ENCODE data around the gene DDX47.
"Not testable (repeated sequence)": the region's sequence is repeated elsewhere in the genome, so short reads cannot be mapped to it uniquely, and the experiment has no call there.

The DDX47 gene

GRCh38 chr12:12845794-12846243 lies 32.7 kb downstream of the DDX47 start:
- H3K9me2 ChIP-seq (replicated peaks; ENCODE audit: control insufficient read depth, low read length): no peaks in the 10 kb centered on the region
- no peaks in the 10 kb centered on the region for H3F3A ChIP-seq (ENCODE audit: control insufficient read depth, insufficient read depth)
- TF ChIP-seq, protein P1, sequence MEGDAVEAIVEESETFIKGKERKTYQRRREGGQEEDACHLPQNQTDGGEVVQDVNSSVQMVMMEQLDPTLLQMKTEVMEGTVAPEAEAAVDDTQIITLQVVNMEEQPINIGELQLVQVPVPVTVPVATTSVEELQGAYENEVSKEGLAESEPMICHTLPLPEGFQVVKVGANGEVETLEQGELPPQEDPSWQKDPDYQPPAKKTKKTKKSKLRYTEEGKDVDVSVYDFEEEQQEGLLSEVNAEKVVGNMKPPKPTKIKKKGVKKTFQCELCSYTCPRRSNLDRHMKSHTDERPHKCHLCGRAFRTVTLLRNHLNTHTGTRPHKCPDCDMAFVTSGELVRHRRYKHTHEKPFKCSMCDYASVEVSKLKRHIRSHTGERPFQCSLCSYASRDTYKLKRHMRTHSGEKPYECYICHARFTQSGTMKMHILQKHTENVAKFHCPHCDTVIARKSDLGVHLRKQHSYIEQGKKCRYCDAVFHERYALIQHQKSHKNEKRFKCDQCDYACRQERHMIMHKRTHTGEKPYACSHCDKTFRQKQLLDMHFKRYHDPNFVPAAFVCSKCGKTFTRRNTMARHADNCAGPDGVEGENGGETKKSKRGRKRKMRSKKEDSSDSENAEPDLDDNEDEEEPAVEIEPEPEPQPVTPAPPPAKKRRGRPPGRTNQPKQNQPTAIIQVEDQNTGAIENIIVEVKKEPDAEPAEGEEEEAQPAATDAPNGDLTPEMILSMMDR (IDR thresholded peaks at IDR 0.05; ENCODE audit: low read depth, low read length, poor library complexity, severe bottlenecking): no peak
- TF ChIP-seq EZH2phosphoT487 (IDR thresholded peaks at IDR 0.05; ENCODE audit: borderline replicate concordance, low read length): no peak
- no peak overlapping the region for H3K4me2 ChIP-seq (ENCODE audit: low read length)
- H3K27ac ChIP-seq (ENCODE audit: low read depth, low read length): no peak overlapping the region
- H4K20me1 ChIP-seq (ENCODE audit: control insufficient read depth, insufficient read depth, low read depth, low read length): no peaks in the 10 kb centered on the region
- no peaks in the 10 kb centered on the region for H3K9me3 ChIP-seq (ENCODE audit: control insufficient read depth, insufficient read depth, low read length)
- no peaks in the 10 kb centered on the region for H3K27me3 ChIP-seq (ENCODE audit: control insufficient read depth, low read length)
- no peak overlapping the region for H3K4me3 ChIP-seq (ENCODE audit: low read length)
- H3K79me2 ChIP-seq (ENCODE audit: control insufficient read depth, low read length): no peaks in the 10 kb centered on the region
- H3K36me3 ChIP-seq (ENCODE audit: control insufficient read depth, low read length): no peaks in the 10 kb centered on the region
- H3K4me1 ChIP-seq (ENCODE audit: control insufficient read depth, low read length): peaks cover 4% of the 10 kb centered on the region; the same call in 1 of the 2 replicates

- not testable (repeated sequence) for H3K79me2 ChIP-seq (ENCODE audit: control insufficient read depth, low read length); H3K4me2 ChIP-seq (ENCODE audit: low read length); H3K9me2 ChIP-seq (replicated peaks; ENCODE audit: control insufficient read depth, low read length); H3K9me3 ChIP-seq (ENCODE audit: control insufficient read depth, insufficient read depth, low read length); H3K4me1 ChIP-seq (ENCODE audit: control insufficient read depth, low read length); H3K27me3 ChIP-seq (ENCODE audit: control insufficient read depth, low read length); H3K4me3 ChIP-seq (ENCODE audit: low read length); H3F3A ChIP-seq (ENCODE audit: control insufficient read depth, insufficient read depth); H3K27ac ChIP-seq (ENCODE audit: low read depth, low read length); H3K36me3 ChIP-seq (ENCODE audit: control insufficient read depth, low read length); H4K20me1 ChIP-seq (ENCODE audit: control insufficient read depth, insufficient read depth, low read depth, low read length)
Measured at GRCh38 chr12:12846780-12847179, 33.6 kb downstream of the DDX47 start.

- Histone ChIP-seq H3F3A (ENCODE audit: control insufficient read depth, insufficient read depth) (no peaks in the 10 kb centered on the region), H4K20me1 (ENCODE audit: control insufficient read depth, insufficient read depth, low read depth, low read length) (no peaks in the 10 kb centered on the region), H3K4me1 (ENCODE audit: control insufficient read depth, low read length) (no peaks in the 10 kb centered on the region), H3K9me3 (ENCODE audit: control insufficient read depth, insufficient read depth, low read length) (no peaks in the 10 kb centered on the region), H3K4me3 (ENCODE audit: low read length) (no peak overlapping the region), H3K4me2 (ENCODE audit: low read length) (no peak overlapping the region), H3K36me3 (ENCODE audit: control insufficient read depth, low read length) (no peaks in the 10 kb centered on the region), H3K9me2 (replicated peaks; ENCODE audit: control insufficient read depth, low read length) (no peaks in the 10 kb centered on the region), H3K27ac (ENCODE audit: low read depth, low read length) (no peak overlapping the region), H3K27me3 (ENCODE audit: control insufficient read depth, low read length) (no peaks in the 10 kb centered on the region), H3K79me2 (ENCODE audit: control insufficient read depth, low read length) (no peaks in the 10 kb centered on the region)
- TF ChIP-seq EZH2phosphoT487 (IDR thresholded peaks at IDR 0.05; ENCODE audit: borderline replicate concordance, low read length): no peak
- TF ChIP-seq, protein P1 (IDR thresholded peaks at IDR 0.05; ENCODE audit: low read depth, low read length, poor library complexity, severe bottlenecking): no peak
Measured at GRCh38 chr12:12853435-12853834, 40.3 kb downstream of the DDX47 start.

- H4K20me1 ChIP-seq (ENCODE audit: control insufficient read depth, insufficient read depth, low read depth, low read length): no peaks in the 10 kb centered on the region
- H3K4me3 ChIP-seq (ENCODE audit: low read length): no peak overlapping the region
- no peaks in the 10 kb centered on the region for H3K9me2 ChIP-seq (replicated peaks; ENCODE audit: control insufficient read depth, low read length)
- H3K79me2 ChIP-seq (ENCODE audit: control insufficient read depth, low read length): no peaks in the 10 kb centered on the region
- no peak overlapping the region for H3K4me2 ChIP-seq (ENCODE audit: low read length)
- no peaks in the 10 kb centered on the region for H3K9me3 ChIP-seq (ENCODE audit: control insufficient read depth, insufficient read depth, low read length)
- H3K4me1 ChIP-seq (ENCODE audit: control insufficient read depth, low read length): no peaks in the 10 kb centered on the region
- H3K27ac ChIP-seq (ENCODE audit: low read depth, low read length): no peak overlapping the region
- no peaks in the 10 kb centered on the region for H3K36me3 ChIP-seq (ENCODE audit: control insufficient read depth, low read length)
- no peaks in the 10 kb centered on the region for H3F3A ChIP-seq (ENCODE audit: control insufficient read depth, insufficient read depth)
- no peaks in the 10 kb centered on the region for H3K27me3 ChIP-seq (ENCODE audit: control insufficient read depth, low read length)
- TF ChIP-seq, protein P1 (IDR thresholded peaks at IDR 0.05; ENCODE audit: low read depth, low read length, poor library complexity, severe bottlenecking): no peak
- TF ChIP-seq EZH2phosphoT487 (IDR thresholded peaks at IDR 0.05; ENCODE audit: borderline replicate concordance, low read length): no peak
Measured at GRCh38 chr12:12859690-12860089, 46.5 kb downstream of the DDX47 start.
